Right renal pelvis (tissue), 4 donors: ENCODE data around the gene COL6A6. TPM values are rescaled to one million over a fixed set of nuclear protein-coding genes. Genes with fewer than 3 reads are reported as not detected.
"Not testable (repeated sequence)": the region's sequence is repeated elsewhere in the genome, so short reads cannot be mapped to it uniquely, and the experiment has no call there.

Source experiments
- DNase-seq, 4 donors: peaks; one replicate each; pipeline ENCODE4 v3.0.0-alpha.2; 2013; ENCODE audit warnings: low read depth in 4 of 4, low spot score in 3 of 4, missing footprints in 1 of 4
- polyA plus RNA-seq, 4 donors: library from polyadenylated mRNA; unstranded; fragments of 120-200 nt; gene quantifications; one replicate each; pipeline ENCODE4 v1.2.1, GENCODE V29; 2013; ENCODE audit not compliant: insufficient read length in 4 of 4

COL6A6 gene
- polyA plus RNA-seq, 4 donors: 1.8 to 3.7 (median 2.1) TPM

- DNase-seq: no peak
Measured at GRCh38 chr3:130528120-130528519, 11.1 kb downstream of the COL6A6 start.

- no peak for DNase-seq
Measured at GRCh38 chr3:130529486-130530215, 12.7 kb downstream of the COL6A6 start.

DNA sequence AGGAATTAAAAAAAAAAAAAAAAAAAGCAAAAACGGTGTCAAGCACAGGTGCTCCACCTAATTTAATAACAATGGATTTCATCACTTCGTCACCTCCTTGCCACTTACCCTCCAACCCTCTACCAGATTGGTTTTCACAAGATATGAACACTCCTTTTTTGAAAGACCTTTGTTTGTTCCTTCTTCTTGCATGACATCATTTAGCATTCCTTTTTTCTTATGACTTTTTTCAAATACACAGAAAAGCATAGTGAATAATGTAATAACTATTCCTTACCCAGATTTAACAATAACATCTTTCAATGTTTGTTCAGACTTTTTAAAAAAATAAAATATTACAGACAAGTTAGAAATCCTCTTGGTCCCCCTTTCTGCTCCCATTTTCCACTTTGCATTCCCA, 16.3 kb downstream of the COL6A6 start:
- no peak for DNase-seq

- no peak for DNase-seq
Measured at GRCh38 chr3:130537673-130538304, 20.8 kb downstream of the COL6A6 start.

GRCh38 chr3:130539005-130539404, 22.0 kb downstream of the COL6A6 start:
- peak in 2 of 4 donors; percentile 12 to 28 for DNase-seq

DNA sequence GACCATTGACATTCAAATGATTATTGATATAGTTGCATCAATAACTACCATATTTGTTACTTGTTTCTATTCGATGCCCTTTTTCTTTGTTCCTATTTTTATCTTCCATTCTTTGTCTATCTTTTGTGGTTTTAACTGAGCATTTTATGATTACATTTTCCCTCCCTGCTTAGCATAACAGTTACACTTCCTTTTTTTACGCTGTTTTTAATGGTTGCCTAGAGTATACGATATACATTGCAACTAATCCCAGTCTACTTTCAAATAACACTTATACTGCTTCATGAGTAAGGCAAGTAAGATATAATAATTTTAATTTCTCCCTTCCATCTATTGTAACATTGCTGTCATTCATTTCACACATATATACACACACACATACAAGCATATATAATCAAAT, 26.3 kb downstream of the COL6A6 start:
- DNase-seq: no peak

- DNase-seq: no peak
Measured at GRCh38 chr3:130546920-130547679, 30.1 kb downstream of the COL6A6 start.

GRCh38 chr3:130547680-130548065, 30.7 kb downstream of the COL6A6 start:
- not testable (repeated sequence) for DNase-seq

DNA sequence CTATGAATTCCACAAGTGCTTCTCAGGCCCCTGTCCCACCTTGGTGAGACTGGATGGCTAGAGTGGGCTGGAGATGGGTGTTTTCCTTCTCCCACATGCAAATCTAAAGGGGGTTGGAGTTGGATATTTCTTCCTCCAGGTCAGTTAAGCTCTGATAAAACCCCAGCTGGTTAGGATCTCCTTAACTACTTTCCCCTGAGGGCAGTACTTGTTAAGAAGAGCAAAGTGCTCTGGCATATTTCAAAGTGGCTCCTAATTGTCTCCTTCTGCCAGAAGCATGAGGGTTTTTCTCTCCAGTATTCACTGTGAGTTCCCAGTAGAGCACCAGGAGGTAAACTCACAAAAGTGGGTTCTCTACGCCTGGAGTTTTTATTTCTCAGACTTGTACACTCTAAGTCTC, 31.4 kb downstream of the COL6A6 start:
- DNase-seq: no peak

GRCh38 chr3:130557336-130558035, 40.5 kb downstream of the COL6A6 start:
- DNase-seq: peak in 1 of 4 donors; percentile 3

DNA sequence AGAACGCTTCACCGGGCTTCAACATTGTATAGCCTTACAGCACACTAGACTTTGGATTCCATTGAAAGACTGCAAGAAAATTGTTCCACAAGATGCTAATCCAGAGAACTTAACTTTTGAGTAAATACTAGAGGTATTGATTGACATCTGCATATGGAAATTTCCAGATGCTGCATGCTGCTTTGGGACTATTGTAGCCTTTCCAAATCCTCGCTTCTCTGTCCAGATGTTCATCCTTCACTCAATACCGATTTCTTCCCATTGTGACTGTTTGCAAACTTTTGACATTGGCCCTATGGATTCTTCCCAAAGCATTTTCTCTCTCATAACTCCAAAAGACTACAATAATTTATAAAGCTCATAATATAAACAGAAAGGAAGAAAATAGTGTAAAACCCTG, 41.4 kb downstream of the COL6A6 start:
- no peak for DNase-seq

DNA sequence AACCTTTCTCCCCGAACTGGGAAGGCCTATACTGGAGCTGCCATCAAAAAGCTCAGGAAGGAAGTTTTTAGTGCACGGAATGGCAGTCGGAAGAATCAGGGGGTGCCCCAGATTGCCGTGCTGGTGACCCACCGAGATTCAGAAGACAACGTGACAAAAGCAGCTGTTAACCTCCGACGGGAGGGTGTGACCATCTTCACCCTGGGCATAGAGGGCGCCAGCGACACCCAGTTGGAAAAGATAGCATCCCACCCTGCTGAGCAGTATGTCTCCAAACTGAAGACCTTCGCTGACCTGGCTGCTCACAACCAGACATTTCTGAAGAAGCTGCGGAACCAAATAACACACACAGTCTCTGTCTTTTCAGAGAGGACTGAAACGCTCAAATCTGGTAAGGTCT, 48.2 kb downstream of the COL6A6 start:
- no peak for DNase-seq

Other genes with a start within 250 kb of the COL6A6 start
- gene COL6A5, start 171.5 kb upstream of the COL6A6 start, polyA plus RNA-seq: under 1 TPM; 0.03 to 0.09 (median 0.06) TPM
- gene PIK3R4, start 229.7 kb downstream of the COL6A6 start, polyA plus RNA-seq: 10 to 100 TPM; 43.6 to 53.6 (median 47.7) TPM